Measurements from ENCODE around the gene SMU1. TPM values are rescaled to one million over a fixed set of nuclear protein-coding genes. Genes with fewer than 3 reads are reported as not detected.

Gene SMU1
- 43.9 and 44.3 TPM in 2 replicates for total RNA-seq (2014; rRNA removed; shearing (Covaris generic))

GRCh38 chr9:33076046-33077004, at the start of gene SMU1:
SMU1 (minus strand) TSS chr9:33076674; CDS start chr9:33076608, 66 bp downstream.
- DNase-seq (ENCODE audit: low read depth), result peak; percentile 99

DNA sequence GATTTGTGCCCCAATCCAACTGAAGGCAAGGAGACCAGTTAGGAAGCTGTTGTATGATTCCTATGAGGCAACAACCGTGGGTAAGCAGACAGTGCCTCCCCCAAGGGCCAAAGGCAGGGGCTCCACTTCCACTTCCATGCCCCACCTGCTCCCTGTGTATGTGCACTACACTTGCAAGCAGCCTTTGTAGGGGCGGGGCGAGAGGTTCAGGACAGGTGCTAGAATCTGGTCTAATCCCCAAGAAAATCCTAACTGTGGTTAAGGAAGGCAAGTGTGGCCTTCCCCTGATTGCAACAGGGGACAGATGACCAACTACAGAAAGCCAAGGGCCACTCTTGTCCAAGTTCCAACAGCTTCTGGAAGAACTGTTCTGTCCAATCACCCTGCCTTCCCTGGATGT, 49.0 kb upstream of the SMU1 start:
- DNase-seq (ENCODE audit: low read depth), result no peak

GRCh38 chr9:33124751-33125381, 48.4 kb upstream of the SMU1 start:
- no peak for DNase-seq (ENCODE audit: low read depth)

GRCh38 chr9:33124046-33124445, 47.6 kb upstream of the SMU1 start:
- DNase-seq (ENCODE audit: low read depth), result no peak

DNA sequence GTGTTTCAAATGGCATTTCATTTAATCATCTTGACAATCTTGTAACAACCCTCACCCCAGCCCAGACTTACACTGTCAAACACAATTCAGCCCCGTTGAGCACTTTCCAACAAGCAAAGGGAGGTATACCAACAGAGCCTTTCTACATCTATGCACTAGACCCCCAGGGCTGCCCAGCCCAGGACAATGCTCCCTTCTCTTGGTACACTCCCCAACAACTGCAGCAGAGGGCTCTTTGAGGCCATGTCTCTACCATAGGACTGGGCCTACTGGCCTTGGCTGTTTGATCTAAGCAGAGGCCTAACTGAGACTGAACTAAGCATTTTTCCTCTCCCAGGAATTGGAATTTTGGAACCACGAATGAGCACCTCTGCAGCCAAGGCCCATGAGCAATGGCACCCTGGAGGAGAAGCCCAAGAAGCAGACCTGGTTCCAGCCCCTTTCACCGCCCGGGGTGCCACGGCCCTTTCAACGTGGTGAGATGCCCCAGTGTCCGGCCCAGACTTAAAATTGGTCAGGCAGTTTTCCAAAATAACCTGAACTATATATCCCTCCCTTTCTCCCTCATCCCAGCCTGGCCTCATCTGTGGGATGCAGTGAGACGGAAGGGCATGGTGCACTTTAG, 47.0 kb upstream of the SMU1 start:
- DNase-seq (ENCODE audit: low read depth), result no peak

- no peak for DNase-seq (ENCODE audit: low read depth)
Measured at GRCh38 chr9:33120620-33121019, 44.1 kb upstream of the SMU1 start.

DNA sequence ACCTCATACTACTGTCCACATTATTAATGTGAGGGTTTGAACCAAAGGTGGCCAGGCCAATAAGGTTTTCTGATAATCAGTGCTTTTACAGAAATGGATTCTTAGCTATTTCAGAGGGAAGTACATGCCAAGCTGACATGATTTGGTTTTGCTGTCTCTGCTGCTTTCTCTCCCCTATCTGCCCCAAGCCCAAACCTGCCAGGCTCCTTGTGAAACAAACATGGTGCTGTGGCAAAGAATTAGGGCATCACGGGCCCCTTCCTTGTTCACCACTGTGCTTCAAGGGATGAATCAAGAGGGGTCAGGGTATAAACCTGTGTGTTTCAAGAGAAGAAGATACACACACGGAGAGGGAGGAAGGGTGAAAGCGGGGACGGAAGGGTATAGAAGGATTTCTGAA, 41.3 kb upstream of the SMU1 start:
- no peak for DNase-seq (ENCODE audit: low read depth)

GRCh38 chr9:33117306-33117705, 40.8 kb upstream of the SMU1 start:
- peak; percentile 56 for DNase-seq (ENCODE audit: low read depth)

DNA sequence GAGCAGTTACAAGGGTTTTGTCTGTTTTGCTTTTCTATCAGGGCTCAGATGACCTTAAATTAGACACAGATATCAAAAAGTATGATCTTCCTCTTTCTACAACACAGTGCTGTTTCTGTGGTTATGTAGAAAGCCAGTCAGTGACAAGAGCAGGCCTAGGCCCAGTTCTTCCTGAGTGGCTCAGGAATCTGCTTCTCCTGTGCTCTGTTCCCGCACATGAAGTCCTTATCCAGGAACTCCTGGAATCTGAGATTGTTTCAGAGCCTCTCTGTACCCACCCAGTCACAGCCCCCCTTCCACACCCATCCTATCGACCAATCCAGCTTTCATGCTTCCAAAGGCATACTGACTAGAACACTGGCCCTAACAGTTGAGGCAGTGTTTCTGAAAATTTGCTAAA, 40.4 kb upstream of the SMU1 start:
- no peak for DNase-seq (ENCODE audit: low read depth)

DNA sequence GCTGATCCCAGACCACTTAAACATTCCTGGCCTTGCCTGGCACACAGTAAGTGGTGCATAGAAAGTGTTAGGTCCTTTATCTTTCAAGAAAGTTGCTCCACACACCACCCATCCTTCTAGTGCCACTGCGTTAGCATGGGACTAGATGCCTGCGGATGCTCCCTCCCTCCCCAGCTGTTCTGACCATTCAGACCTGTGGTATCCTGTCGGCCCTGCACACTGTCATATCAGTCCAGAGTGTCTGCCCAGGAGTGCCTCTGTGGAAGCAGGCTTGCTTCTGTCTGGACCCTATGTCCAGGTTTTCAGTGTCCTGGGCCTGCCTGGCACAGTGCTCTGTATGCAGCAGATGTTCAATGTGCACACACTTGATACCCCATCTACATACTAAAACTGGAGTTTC, 38.3 kb upstream of the SMU1 start:
- no peak for DNase-seq (ENCODE audit: low read depth)

DNA sequence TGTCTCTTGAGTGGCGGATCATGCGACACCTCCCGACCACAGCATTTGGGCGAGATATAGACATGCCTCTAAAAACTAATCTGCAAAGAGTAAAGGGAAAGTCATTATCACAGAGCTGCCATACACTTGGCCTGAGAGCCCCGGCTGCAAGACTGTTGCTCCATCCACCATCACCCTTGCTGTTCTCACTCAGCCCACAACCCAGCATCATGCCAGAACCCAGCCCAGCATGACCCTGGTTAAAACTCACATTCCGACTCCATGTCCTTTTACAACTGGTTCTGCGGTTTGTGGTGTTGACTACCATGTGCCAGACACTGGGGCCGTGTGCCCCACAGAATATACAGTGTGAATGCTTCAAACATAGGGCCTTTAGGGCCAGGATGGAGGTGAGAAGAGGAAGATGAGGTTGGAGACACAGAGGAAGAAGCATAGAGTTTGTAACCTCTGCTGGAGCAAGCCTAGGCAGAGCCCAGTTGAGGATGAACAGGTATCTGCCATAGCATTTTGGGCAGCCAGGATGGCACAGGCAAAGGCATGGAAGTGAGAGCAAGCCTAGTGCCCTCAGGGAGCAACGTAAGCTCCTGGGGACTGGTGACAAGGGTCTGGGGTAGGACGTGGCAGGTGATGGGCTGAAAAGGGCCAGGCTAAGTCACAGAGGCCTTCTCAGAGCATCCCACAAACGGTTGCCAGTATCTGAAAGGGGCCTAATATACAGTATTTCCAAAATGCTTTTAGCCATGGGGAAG, 37.5 kb upstream of the SMU1 start:
- DNase-seq (ENCODE audit: low read depth), result no peak

- no peak for DNase-seq (ENCODE audit: low read depth)
Measured at GRCh38 chr9:33112094-33112493, 35.6 kb upstream of the SMU1 start.

GRCh38 chr9:33111631-33112030, 35.2 kb upstream of the SMU1 start:
- no peak for DNase-seq (ENCODE audit: low read depth)

DNA sequence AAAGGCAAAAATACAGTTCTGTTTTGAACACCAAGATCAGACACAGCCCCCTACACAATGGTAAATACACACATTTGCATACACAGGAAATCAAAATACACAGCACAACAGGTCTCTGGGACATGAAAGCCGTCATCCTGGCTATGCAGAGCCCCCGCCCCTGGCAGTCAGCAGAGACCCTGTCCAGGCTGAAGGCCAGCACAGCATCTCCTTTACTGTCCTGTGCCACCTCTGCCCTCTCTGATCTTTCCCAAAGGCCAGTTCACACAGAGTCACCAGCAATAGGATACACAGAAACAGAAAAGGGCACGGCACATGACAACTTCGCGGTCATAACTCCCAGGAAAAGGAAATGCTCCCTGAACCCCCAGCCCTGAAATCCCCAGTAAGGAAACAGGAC, 34.2 kb upstream of the SMU1 start:
- DNase-seq (ENCODE audit: low read depth), result no peak

DNA sequence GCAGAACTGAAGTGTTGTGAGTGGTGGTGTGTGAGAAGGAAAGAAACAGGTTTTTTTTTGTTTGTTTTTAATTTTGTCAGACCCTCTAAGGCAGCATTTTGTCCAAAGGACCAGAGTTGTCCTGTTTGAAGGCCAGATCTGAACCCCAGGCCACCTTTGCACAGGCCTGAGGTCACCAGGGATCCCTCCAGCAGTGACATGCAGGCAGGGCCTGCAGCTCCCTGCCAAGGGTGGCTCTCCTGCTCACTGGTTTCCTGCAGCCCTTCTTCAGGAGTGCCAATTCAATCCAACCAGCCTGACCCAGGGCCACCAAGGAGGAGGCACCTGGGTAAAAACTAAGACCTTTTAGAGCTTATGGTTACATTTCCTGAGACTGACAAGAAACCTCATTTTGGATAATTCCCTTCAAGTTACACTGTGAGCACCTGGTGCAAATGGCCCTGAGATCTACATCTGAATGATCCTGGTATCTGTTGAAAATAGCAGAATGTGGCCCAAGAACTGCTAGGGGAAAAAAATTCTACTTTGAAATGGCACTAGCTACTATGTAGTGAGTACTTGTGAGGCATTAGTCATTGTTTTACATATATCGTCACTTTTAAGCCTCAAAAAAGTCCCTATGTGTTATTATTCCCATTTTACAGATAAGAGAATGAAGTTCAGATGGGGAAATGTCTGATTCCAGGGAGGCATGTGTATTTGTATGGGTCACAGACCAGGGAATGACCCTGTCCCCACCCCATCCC, 33.5 kb upstream of the SMU1 start:
- DNase-seq (ENCODE audit: low read depth), result no peak

DNA sequence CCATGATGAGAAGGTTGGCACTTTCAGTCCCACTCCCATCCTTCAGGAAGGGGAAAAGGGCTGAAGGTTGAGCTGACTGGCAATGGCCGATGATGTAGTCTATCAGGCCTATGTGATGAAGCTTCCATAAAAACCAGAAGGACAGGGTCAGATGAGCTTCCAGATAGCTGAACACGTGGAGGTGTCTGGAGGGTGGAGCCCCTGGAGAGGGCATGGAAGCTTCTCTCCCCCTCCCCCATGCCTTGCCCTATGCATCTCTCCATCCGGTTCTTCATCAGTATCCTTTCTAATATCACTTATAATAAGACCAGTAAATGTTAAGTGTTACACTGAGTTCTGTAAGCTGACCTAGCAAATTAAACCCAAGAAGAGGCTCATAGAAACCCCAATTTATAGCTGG, 32.6 kb upstream of the SMU1 start:
- no peak for DNase-seq (ENCODE audit: low read depth)

- no peak for DNase-seq (ENCODE audit: low read depth)
Measured at GRCh38 chr9:33108472-33108871, 32.0 kb upstream of the SMU1 start.

DNA sequence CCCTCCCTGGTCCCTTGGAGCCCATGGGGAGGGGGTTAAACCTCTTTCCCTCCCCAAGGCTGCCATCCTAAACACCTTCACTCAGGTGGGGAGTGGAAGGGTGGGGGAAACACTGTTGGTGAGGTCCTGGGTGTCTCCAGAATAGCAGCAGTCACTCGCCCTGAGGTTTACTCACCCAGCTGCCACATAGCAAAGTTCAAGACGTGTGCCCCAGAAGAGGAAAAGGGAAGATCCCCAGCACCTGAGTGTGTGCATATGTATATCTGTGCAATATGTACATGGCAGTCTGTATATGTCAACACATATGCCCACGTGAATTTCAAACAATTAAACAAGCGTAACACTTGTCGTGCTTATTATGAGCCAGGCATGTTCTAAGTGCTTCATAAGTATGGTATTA, 31.3 kb upstream of the SMU1 start:
- no peak for DNase-seq (ENCODE audit: low read depth)

DNA sequence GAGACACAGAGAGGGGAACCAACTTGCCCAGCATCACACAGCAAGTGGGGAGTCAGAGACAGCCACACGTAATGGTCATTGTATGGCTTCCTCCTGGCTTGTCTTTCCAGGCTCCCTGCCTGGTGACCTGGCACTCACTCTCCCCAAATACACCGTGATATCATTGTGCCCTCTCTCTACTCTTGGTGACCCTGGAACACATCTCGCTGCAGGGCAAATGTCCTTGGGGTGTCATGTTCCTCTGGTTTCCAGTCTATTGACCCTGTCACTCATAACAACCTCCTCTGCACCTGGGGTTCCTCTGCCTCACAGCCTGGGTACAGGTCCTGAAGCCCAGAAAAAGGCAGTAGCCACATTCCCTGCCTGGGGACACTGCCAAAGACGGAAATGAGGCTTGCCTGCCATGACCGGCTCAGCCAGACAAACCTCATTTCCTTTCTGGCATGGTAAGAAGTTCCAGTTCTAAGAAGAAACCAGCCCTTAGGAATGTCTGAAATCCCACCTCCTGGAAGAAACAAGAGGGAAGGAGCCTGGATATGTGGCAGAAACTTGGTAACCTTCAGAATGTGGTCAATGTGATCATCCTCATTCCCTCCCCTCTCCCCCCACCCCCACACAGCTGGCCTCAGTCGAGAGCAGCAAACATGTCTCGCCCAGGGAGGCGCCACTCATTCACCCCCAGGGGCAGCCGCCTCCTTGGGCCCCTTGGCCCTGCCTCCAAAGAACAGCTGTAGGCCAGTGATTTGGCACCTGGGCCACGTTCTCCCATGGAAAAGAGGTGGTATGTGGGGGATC, 30.6 kb upstream of the SMU1 start:
- peak; percentile 90 for DNase-seq (ENCODE audit: low read depth)

GRCh38 chr9:33106372-33106771, 29.9 kb upstream of the SMU1 start:
- no peak for DNase-seq (ENCODE audit: low read depth)

All from Daoy (cell line).